MM.1S (cell line): Measurements from ENCODE around the gene ANKHD1.
A peak's percentile ranks its signal among the peaks of the same experiment; 100 is the strongest.

Source experiments
- DNase-seq: peaks from one replicate; pipeline ENCODE4 v3.0.0-alpha.2; 2015
- H2AFZ ChIP-seq: fragments of 300-600 bp; sonication (generic); 2 replicates; pipeline ENCODE4 v1.6.0; 2016; ENCODE audit warnings: antibody characterized with exemption, low read length
- H3F3A ChIP-seq: fragments of 300-600 bp; sonication (generic); 2 replicates; pipeline ENCODE4 v1.6.1; 2016; ENCODE audit warnings: mild to moderate bottlenecking, antibody characterized with exemption, low read length, moderate library complexity, mixed read lengths; ENCODE audit not compliant: insufficient read depth
- H3K27ac ChIP-seq: fragments of 300-600 bp; sonication (generic); 2 replicates; pipeline ENCODE4 v1.5.1; 2016; ENCODE audit warnings: mild to moderate bottlenecking, low read length
- H3K27me3 ChIP-seq: fragments of 300-600 bp; sonication (generic); replicated peaks from 2 replicates; pipeline ENCODE4 v1.6.0; 2016; ENCODE audit warnings: low read length; ENCODE audit not compliant: insufficient read depth
- H3K36me3 ChIP-seq: fragments of 300-600 bp; sonication (generic); replicated peaks from 2 replicates; pipeline ENCODE4 v1.6.1; 2016; ENCODE audit warnings: mild to moderate bottlenecking, low read length, mixed read lengths; ENCODE audit not compliant: insufficient read depth
- H3K4me1 ChIP-seq: fragments of 300-600 bp; sonication (generic); 2 replicates; pipeline ENCODE4 v1.6.1; 2016; ENCODE audit warnings: low read length, mixed read lengths
- H3K4me2 ChIP-seq: fragments of 300-600 bp; sonication (generic); 2 replicates; pipeline ENCODE4 v1.6.0; 2016; ENCODE audit warnings: low read depth, low read length
- H3K4me3 ChIP-seq: fragments of 300-600 bp; sonication (generic); 2 replicates; pipeline ENCODE4 v1.5.1; 2016; ENCODE audit warnings: low read length, mixed read lengths
- H3K79me2 ChIP-seq: fragments of 300-600 bp; sonication (generic); 2 replicates; pipeline ENCODE4 v1.6.1; 2016; ENCODE audit warnings: mixed run types, low read length, mixed read lengths
- H3K9ac ChIP-seq: fragments of 300-600 bp; sonication (generic); 2 replicates; pipeline ENCODE4 v1.6.1; 2016; ENCODE audit warnings: low read length, mixed read lengths
- H3K9me2 ChIP-seq: fragments of 300-600 bp; sonication (generic); replicated peaks from 2 replicates; pipeline ENCODE4 v1.6.1; 2016; ENCODE audit warnings: mild to moderate bottlenecking, low read length, mixed read lengths; ENCODE audit not compliant: insufficient read depth
- H3K9me3 ChIP-seq: fragments of 300-600 bp; sonication (generic); replicated peaks from 2 replicates; pipeline ENCODE4 v1.6.1; 2016; ENCODE audit warnings: mild to moderate bottlenecking, low read length, mixed read lengths; ENCODE audit not compliant: insufficient read depth
- H4K20me1 ChIP-seq: fragments of 300-600 bp; sonication (generic); 2 replicates; pipeline ENCODE4 v1.6.1; 2016; ENCODE audit warnings: mild to moderate bottlenecking, low read length, moderate library complexity, mixed read lengths; ENCODE audit not compliant: insufficient read depth
- CTCF ChIP-seq: fragments of 300-600 bp; sonication (generic); IDR thresholded peaks from 2 replicates; pipeline ENCODE4 v1.5.1; 2016; ENCODE audit warnings: antibody characterized with exemption, low read length, mixed read lengths
- EZH2 ChIP-seq: fragments of 300-600 bp; sonication (generic); optimal IDR thresholded peaks from 2 replicates; pipeline ENCODE3; 2017; ENCODE audit warnings: low read depth, mild to moderate bottlenecking, antibody characterized with exemption, low read length, mixed read lengths
- EZH2phosphoT487 ChIP-seq: fragments of 300-600 bp; sonication (generic); IDR thresholded peaks from 2 replicates; pipeline ENCODE4 v1.6.1; 2018; ENCODE audit warnings: antibody characterized with exemption, low read length

Gene ANKHD1

GRCh38 chr5:140565780-140566095 lies 164.1 kb downstream of the ANKHD1 start:
- no peak overlapping the region; the same call in 1 of the 2 replicates for H3K9ac ChIP-seq
- no peak for DNase-seq
- H3K9me2 ChIP-seq = no peaks in the 10 kb centered on the region
- peak overlapping the region; percentile 70 for H3K4me2 ChIP-seq
- no peak for TF ChIP-seq EZH2phosphoT487
- TF ChIP-seq CTCF = no peak
- no peak for TF ChIP-seq EZH2
- H3K4me1 ChIP-seq = peaks cover 44% of the 10 kb centered on the region
- H3F3A ChIP-seq = peaks cover 18% of the 10 kb centered on the region
- H3K9me3 ChIP-seq = no peaks in the 10 kb centered on the region
- no peak overlapping the region for H3K27ac ChIP-seq
- no peaks in the 10 kb centered on the region for H3K27me3 ChIP-seq
- no peak overlapping the region for H2AFZ ChIP-seq
- H3K36me3 ChIP-seq = no peaks in the 10 kb centered on the region
- H4K20me1 ChIP-seq = no peaks in the 10 kb centered on the region
- H3K4me3 ChIP-seq = peak overlapping the region; percentile 70
- H3K79me2 ChIP-seq = peaks cover 46% of the 10 kb centered on the region

GRCh38 chr5:140566665-140567064 lies 165.0 kb downstream of the ANKHD1 start:
- TF ChIP-seq CTCF = no peak
- TF ChIP-seq EZH2phosphoT487 = no peak
- TF ChIP-seq EZH2 = no peak
- Histone ChIP-seq H3K36me3 (no peaks in the 10 kb centered on the region), H3K27me3 (no peaks in the 10 kb centered on the region), H3K79me2 (peaks cover 46% of the 10 kb centered on the region), H3K9me2 (no peaks in the 10 kb centered on the region), H3F3A (peaks cover 18% of the 10 kb centered on the region), H2AFZ (no peak overlapping the region), H3K4me2 (no peak overlapping the region), H4K20me1 (no peaks in the 10 kb centered on the region), H3K4me1 (peaks cover 44% of the 10 kb centered on the region), H3K27ac (no peak overlapping the region), H3K9ac (no peak overlapping the region), H3K9me3 (no peaks in the 10 kb centered on the region), H3K4me3 (no peak overlapping the region)
- no peak for DNase-seq

- no peak overlapping the region for H3K27ac ChIP-seq
- H3K4me3 ChIP-seq = no peak overlapping the region
- H2AFZ ChIP-seq = no peak overlapping the region
- TF ChIP-seq EZH2 (no peak), CTCF (no peak), EZH2phosphoT487 (no peak)
- DNase-seq = no peak
- peaks cover 18% of the 10 kb centered on the region for H3F3A ChIP-seq
- H3K36me3 ChIP-seq = no peaks in the 10 kb centered on the region
- no peaks in the 10 kb centered on the region for H3K9me3 ChIP-seq
- H3K27me3 ChIP-seq = no peaks in the 10 kb centered on the region
- no peaks in the 10 kb centered on the region for H4K20me1 ChIP-seq
- peaks cover 46% of the 10 kb centered on the region for H3K79me2 ChIP-seq
- H3K4me1 ChIP-seq = peaks cover 44% of the 10 kb centered on the region
- H3K4me2 ChIP-seq = no peak overlapping the region
- no peak overlapping the region for H3K9ac ChIP-seq
- no peaks in the 10 kb centered on the region for H3K9me2 ChIP-seq
Observed at GRCh38 chr5:140567136-140567818, 165.6 kb downstream of the ANKHD1 start.
